Stimulated activated CD4-positive, alpha-beta T cell treated with anti-CD3 and anti-CD28 coated beads, Interleukin-4, amount 100 ng/mL, for 1 hour (primary cell): ENCODE data around the gene CLTA.
"Not testable (repeated sequence)": the region's sequence is repeated elsewhere in the genome, so short reads cannot be mapped to it uniquely, and the experiment has no call there.

Experiments used
- DNase-seq: peaks from one replicate; pipeline ENCODE4 v3.0.0-alpha.2; 2020

CLTA gene

DNA sequence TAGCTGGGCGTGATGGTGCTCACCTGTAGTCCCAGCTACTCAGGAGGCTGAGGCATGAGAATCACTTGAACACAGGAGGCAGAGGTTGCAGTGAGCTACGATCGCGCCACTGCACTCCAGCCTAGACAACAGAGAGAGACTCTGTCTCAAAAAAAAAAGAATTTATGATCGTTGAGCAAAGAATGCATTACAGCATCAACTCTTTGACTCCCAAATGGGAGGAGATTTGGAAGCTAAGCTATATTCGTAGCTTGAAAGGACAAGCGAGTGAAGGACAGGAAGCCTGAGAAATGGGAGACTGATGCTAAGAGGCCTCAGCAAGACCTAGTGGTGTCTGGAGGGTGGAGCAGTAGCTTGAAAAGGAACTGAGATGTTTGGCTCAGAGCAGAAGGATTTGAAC, 31.8 kb upstream of the CLTA start:
- no peak for DNase-seq

DNA sequence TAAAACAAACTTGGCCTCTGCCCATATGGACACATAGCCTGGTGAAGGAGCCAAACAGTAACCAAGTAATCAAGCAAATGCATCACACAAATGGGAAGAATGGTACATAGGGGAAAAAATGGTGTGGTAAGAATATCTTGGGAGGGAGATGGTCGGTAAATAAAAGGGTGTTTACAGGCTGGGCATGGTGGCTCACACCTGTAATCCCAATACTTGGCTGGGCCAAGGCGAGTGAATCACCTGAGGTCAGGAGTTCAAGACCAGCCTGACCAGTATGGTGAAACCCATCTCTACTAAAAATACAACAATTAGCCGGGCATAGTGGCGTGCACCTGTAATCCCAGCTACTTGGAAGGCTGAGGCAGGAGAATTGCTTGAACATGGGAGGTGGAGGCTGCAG, 31.2 kb upstream of the CLTA start:
- DNase-seq: not testable (repeated sequence)

DNA sequence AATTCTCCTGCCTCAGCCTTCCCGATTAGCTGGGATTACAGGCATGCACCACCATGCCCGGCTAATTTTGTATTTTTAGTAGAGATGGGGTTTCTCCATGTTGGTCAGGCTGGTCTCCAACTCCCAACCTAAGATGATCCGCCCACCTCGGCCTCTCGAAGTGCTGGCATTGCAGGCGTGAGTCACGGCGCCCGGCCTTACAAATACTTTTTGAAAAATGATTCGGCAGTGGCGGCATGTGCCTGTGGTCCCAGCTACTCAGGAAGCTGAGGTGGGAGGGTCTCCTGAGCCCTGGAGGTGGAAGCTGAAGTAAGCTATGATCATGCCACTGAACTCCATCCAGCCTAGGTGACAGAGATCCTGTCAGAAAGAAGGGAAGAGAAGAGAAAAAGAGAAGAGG, 30.6 kb upstream of the CLTA start:
- not testable (repeated sequence) for DNase-seq

DNA sequence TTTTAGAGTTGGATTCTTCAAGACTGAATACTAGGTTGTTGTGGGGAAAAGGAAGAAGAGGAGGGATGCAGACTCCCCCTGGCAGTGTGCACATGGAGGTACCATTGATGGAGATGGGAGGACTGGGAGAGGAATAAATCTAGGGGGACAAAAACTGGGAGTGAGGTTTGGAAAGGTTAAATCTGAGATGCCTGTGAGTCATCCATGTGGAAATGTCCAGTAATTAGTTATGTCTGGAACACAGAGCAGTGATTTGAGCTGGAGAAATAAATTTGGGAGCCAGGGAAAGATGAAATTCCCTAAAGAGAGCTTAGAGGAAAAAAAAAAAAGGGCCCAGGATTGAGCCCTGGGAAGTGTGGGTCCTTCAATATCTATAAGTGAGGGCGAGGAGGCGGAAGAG, 29.5 kb upstream of the CLTA start:
- DNase-seq: no peak

DNA sequence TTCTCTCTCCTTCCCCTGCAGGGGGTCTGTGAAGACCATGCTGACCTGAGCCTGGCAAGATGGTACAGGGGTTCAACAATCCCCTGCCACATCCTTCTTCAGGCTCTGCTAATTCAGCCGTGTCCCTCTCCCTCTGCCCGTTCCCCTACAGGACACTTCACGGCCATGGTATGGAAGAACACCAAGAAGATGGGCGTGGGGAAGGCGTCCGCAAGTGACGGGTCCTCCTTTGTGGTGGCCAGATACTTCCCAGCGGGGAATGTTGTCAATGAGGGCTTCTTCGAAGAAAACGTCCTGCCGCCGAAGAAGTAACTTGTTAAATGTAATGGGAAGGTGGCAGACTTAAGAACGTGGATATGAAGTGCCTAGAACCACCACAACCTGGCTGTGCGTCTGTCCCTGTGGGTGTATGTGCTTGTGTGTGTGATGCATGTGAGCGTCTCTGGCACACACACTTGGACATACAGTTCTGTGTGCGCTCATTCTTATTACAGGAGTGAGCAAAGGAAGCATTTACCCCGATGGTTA, 28.4 kb upstream of the CLTA start:
- DNase-seq: no peak

DNA sequence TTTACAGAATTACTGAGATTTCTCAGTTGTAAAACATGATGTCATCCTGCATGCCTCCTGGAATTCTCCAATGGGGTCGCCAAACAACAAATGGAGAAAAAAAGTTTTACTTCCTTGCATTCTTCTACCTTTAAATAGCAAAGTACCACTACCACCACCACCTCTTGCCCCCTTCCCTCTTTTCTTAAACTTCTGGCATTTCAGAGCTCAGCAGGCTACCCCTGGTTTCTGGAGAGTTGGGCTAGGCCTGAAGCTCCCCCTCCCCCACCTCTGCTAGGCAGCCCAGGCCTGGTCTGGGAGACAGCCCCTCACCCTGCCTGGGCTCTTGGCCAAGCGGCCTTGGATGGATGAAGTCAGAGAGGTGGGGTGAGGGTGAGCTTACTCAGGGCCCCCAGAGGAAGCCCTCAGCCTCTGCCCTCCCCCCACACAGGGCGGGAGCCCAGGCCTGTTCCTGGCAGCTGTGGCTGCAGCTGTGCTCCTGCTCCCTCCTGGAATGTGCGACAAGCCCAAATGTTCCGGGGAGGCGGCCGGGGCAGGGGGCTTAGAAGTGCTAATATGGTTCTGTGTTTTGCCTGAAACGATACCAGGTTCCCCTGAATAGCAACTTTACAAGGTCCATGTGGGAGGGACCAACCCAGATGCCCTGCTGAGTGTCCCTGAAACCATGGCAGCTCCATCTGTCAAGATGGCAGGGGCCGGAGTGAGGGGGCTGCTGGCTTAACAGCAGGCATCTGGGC, 27.5 kb upstream of the CLTA start:
- no peak for DNase-seq

DNA sequence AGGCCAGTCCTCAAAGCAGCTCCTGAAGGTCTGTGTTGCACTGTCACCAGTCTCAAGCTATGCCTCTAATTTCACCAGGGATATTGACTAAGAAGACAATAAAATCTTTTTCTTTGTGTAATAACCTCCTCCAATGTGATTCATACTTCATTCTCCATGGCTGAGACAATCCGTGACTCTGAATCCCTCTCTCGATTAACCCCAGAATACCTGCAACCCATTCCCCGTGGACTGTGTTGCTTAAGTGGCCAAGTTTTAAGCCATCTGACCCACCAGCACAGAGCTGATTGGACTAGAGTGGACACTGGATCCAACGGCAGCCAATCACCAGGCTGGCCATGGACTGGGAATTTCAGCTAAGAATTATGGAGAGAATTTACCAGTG, 26.9 kb upstream of the CLTA start:
- DNase-seq: no peak

DNA sequence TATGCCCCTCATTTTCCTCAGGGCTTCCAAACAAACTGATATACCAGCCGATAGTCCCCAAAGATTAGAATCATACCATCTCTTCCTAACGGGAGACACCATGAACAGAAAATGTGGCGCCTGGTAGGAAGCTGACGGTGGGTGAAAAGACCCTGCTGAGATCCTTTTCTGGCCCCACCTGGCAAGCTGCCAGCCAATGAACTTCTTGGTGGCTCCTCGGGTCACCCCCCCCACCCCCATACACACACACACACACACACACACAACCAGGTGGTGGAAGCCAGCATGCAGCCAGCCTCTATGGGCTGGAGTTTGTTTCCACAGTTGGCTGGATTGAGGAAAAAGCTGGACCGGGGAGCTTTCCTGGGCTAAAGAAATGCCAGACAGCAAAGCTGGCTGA, 26.3 kb upstream of the CLTA start:
- DNase-seq: no peak

DNA sequence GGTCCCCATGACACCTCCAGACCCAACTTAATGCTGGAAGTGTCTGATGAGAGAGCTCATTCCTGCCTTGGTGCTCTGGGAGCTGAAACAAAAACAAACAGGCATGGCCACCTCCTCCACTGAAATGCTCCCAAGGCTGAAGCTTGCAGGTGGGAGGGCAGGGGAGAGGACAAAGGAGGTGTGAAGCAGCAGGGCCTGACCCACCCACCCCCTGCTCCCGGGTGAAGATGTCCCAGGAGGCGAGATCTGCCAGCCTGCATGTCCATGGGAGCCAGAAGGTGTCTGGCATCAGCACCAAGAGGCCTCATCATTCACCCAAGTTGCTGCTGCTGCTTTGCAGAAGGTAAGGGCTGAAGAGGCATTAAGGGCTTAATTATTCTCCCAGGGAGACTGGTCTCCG, 25.7 kb upstream of the CLTA start:
- no peak for DNase-seq

DNA sequence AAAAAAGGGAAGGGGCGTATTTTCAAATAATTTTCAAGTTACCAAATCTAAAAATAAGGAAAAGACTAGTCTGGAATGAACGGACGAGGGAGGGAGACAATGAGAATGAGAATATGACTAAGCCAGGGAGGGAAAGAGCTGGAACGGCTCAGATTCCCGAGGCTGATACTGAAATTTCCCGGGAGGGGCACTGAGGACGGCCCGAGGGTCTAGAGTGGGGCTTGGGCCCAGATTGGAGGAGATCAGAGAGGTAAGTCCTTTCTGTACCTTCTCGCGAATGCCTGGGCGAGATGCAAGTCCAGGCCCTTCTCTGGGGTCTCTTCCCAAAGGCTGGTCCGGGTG, 24.9 kb upstream of the CLTA start:
- DNase-seq: no peak

DNA sequence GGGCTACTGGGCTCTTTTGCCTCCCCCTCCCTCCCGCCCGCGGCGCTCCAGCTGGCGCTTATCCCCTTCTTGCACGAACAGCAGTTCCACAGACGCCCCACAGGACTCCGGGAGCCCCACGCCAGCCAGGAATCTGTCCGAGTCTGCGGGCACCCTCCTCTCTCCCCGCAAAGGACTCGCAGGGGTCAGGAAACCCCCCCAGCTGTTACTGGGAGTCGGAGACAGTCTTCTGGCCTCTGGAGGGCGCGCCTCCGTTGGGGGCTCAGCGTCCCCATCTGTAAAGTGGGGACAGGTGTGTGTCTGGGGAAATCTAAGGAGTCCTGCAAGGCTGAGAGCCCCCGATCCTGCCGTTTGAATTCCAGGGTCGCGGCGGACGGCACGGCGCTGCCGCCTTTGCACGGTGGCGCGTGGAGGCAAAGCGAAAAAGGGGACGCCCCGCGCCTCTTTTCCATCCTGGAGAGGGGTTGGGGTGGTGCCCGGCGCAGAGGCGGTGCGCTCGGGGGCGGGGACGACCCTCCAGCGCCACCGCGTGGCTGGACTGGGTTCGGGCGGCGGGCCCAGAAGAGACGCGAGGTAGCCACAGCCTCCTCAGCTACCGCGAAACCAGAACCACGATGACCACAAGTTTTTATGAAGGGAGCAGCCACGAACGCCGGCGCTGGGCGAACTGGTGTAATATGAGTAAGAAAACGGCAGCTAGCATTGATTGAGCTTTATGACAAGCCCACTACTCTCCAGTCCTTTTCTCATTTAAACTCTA, 24.4 kb upstream of the CLTA start:
- DNase-seq: peak; percentile 81

DNA sequence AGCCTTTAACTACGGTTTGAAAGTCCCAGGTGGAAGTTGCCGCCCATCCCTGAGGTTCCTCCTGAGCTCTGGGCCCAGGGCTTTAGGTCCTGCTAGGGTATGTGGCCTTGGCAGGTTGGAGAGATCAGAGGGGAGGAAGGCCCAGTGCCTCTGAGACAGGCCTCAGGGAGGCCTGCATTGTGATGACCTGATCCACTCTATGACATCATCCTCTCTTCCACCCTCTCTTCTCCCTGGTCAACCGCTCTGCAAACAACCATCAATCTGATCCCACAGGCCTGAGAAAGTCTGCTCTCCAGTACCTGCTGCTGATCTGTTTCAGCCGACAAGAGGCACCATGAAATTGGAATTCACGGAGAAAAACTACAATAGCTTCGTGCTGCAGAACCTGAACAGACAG, 21.6 kb upstream of the CLTA start, which contains the start of gene CCIN:
Gene CCIN (plus strand): TSS at position 223 of the 400 bp plus-strand sequence. CDS start 115 bp downstream, at position 338.
- no peak for DNase-seq

DNA sequence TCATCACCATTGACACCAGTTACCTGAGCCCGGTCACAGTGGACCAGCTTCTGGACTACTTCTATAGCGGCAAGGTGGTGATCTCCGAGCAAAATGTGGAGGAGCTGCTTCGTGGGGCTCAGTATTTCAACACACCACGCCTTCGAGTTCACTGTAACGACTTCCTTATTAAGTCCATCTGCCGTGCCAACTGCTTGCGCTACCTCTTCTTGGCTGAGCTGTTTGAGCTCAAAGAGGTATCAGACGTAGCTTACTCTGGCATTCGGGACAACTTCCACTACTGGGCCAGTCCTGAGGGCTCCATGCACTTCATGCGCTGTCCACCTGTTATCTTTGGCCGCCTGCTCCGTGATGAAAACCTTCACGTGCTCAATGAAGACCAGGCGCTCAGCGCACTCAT, 21.0 kb upstream of the CLTA start:
- DNase-seq: no peak

DNA sequence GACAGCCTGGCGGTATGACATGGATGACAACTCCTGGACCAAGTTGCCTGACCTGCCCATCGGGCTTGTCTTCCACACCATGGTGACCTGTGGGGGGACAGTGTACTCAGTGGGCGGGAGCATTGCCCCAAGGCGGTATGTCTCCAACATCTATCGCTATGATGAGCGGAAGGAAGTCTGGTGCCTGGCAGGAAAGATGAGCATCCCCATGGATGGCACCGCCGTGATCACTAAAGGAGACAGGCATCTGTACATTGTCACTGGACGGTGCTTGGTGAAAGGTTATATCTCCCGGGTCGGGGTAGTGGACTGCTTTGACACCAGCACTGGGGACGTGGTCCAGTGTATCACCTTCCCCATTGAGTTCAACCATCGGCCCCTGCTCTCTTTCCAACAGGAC, 20.2 kb upstream of the CLTA start:
- DNase-seq: no peak

DNA sequence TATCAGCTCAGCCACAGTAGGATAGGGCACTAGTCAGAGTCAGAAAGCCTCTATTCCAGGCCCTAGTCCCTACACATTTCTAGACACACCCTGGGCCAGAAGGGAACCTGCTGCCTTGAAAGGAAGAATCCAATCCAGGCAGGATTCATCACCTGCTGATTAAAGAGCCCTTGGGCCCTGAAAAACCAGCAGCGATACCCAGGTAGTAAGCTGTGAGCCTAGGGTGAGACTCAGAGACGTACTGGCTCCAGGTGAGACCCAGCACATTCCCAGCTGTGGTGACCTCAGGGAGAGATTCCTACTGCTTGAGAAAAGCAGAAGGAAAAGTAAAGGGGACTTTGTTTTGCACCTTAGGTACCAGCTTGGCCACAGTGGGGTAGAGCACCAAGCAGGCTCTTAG, 16.9 kb upstream of the CLTA start:
- no peak for DNase-seq

DNA sequence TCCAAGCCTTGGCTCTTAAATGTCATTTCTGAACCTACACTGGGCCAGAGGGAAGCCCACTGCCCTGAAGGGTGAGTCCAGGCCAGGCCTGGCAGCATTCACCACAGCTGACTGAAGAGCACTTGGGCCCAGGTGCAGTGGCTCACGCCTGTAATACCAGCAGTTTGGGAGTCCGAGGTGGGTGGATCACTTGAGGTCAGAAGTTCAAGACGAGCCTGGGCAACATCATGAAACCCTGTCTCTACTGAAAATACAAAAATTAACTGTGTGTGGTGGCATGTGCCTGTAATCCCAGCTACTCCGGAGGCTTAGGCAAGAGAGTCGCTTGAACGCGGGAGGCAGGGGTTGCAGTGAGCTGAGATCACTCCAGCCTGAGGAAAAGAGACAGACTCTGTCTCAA, 16.4 kb upstream of the CLTA start:
- DNase-seq: no peak

DNA sequence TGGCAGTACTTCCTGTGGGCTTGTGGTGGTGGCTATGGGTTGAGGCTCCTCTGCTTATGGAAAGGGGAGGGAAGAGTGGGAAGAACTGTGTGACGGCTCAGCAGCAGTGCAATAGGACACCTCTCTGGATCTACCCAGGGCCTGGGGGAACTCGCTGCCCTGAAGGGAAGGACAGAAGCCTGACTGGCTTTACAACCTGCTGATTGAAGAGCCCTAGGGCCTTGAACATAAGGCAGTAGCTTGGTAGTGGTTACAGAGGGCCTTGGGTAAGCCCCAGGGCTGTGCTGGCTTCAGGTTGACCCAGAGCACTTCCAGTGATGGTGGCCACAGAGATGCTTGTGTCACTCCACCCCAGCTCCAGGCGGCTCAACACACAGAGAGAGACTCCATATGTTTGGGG, 16.0 kb upstream of the CLTA start:
- no peak for DNase-seq

DNA sequence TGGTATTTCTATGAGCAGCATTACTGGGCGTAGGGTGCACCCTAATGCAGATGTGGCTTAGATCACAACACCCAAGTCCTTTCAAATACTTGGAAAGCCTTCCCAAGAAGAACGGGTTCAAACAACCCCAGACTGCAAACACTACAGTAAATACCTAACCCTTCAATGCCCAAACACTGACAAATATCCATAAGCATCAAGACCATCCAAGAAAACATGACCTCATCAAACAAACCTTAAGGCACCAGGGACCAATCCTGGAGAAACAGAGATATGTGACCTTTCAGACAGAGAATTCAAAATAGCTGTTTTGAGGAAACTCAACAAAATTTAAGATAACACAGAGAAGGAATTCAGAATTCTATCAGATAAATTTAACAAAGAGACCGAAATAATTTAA, 15.5 kb upstream of the CLTA start:
- DNase-seq: not testable (repeated sequence)

DNA sequence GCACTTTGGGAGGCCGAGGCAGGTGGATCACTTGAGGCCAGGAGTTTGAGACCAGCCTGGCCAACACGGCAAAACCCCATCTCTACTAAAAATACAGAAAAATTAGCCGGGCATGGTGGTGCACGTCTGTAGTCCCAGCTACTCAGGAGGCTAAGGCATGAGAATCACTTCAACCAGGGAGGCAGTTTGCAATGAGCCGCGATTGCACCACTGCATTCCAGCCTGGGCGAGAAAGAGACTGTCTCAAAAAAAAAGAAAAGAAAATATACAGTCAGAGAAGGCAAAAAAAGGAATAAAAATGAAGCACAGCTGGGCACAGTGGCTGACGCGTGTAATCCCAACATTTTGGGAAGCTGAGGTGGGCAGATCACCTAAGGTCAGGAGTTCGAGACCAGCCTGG, 14.2 kb upstream of the CLTA start:
- DNase-seq: not testable (repeated sequence)

DNA sequence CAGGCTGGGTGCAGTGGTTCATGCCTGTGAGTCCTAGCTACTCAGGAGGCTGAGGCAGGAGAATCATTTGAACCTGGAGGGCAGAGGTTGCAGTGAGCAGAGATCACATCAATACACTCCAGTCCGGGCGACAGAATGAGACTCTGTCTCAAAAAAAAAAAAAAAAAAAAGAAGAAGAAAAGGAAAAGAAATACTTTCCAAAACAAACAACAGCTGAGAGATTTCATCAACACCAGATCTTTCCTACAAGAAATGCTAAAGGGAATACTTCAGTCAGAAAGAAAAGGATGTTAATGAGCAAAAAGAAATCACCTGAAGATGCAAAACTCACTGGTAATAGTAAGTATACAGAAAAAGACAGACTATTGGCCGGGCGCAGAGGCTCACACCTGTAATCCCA, 13.2 kb upstream of the CLTA start:
- DNase-seq: no peak

DNA sequence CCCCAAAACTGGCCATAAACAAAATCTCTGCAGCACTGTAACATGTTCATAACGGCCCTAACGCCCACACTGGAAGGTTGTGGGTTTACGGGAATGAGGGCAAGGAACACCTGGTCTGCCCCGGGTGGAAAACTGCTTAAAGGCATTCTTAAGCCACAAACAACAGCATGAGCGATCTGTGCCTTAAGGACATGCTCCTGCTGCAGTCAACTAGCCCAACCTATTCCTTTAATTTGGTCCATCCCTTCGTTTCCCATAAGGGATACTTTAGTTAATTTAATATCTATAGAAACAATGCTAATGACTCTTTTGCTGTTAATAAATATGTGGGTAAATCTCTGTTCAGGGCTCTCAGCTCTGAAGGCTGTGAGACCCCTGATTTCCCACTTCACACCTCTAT, 10.5 kb upstream of the CLTA start:
- not testable (repeated sequence) for DNase-seq

DNA sequence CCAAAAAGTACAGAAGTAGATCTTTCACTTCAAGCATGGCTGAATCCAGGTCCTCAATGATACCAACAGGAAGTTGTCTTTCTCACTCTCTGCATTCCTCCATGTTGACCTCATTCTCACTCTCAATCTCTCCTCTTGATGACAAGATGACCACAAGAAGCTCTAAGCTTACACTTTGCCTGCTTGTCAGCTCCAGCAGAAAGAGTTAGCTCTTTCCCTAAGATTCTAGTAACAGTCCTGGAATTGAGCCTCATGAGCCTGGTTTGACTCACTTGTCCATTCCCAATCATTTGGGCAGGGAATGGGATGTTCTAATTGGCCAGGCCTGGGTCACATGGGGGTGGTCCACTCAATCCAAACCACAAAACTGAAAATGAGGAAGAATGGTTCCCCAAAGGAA, 3.3 kb upstream of the CLTA start:
- DNase-seq: no peak

DNA sequence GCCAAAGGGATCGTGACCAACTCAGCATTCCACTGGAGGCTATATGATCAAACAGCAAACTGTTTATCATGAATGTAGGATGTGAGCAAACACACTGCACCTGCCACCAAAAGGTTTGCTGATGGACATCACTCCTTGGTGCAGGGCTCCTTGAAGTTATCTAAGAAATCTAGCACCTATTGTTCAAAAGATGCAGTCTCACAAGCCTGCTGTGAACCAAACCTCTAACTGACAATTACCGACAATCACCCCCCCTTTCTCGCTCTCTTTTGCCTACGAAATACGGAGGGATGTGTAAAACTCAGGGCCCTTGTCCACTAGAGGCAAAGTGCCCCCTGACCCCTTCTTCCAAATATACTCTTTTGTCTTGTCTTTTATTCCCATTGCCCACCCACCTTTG, 2.5 kb upstream of the CLTA start:
- no peak for DNase-seq

DNA sequence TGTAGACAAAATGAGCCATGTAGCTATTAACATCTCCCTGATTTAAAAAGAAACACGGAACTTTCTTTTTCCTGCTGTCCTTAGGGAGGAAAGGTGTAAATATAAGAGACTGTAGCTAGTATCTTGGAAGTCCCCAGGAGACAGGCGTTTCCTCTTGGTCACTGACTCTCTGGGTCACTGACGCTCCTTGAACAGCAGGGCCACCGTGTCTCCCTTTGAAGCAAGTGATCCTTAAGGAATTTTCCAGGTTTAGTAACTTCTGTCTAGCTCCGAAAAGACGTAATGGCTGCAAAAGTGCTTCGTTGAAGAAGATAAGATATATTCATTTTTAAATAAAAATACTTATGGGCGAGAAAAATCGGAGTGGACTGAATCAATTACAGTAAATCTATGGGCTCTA, 745 bp upstream of the CLTA start:
- DNase-seq: no peak

DNA sequence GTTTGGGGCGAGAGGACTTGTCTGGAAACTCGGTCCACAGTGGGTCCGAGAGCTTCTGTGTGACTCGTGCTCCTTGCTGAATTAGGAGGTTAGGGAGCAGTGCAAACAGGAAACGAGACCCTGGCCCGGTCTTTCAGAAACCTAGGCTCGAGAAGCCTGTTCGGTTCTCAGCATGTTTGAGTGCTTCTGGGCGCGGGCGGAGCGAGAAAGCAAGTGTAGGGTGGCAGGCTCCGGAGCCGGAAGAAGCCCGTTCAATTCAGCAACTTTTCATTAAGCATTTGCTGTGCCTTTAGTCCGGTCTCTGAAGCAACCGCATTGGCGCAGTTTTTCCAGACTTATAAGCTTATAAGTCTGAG, 547 bp downstream of the CLTA start:
- peak; percentile 51 for DNase-seq
